T-helper 2 cell treated with Interferon-gamma antibody and Interleukin-4, amounts not matched to agents 5 μg/mL and 100 μg/mL, for 36 hours (primary cell): ENCODE results near the gene ZBTB7B.
"Not testable (repeated sequence)": the region's sequence is repeated elsewhere in the genome, so short reads cannot be mapped to it uniquely, and the experiment has no call there.

Experiments used
- DNase-seq: peaks from one replicate; pipeline ENCODE4 v3.0.0; 2021; ENCODE audit warnings: low spot score
- H3K27ac Mint-ChIP-seq: one replicate; pipeline ENCODE4 v1.8.0; 2021; ENCODE audit warnings: mild to moderate bottlenecking, mixed read lengths
- H3K27me3 Mint-ChIP-seq: one replicate; pipeline ENCODE4 v1.8.0; 2021; ENCODE audit warnings: low read depth, mixed read lengths
- H3K36me3 Mint-ChIP-seq: one replicate; pipeline ENCODE4 v1.8.0; 2021; ENCODE audit warnings: low read depth, mixed read lengths
- H3K4me1 Mint-ChIP-seq: one replicate; pipeline ENCODE4 v1.8.0; 2021; ENCODE audit warnings: low read depth, mixed read lengths
- H3K4me3 Mint-ChIP-seq: one replicate; pipeline ENCODE4 v1.8.0; 2022; ENCODE audit warnings: mild to moderate bottlenecking, moderate library complexity, mixed read lengths
- H3K9me3 Mint-ChIP-seq: one replicate; pipeline ENCODE4 v1.8.0; 2021; ENCODE audit warnings: mixed read lengths

The ZBTB7B gene

DNA sequence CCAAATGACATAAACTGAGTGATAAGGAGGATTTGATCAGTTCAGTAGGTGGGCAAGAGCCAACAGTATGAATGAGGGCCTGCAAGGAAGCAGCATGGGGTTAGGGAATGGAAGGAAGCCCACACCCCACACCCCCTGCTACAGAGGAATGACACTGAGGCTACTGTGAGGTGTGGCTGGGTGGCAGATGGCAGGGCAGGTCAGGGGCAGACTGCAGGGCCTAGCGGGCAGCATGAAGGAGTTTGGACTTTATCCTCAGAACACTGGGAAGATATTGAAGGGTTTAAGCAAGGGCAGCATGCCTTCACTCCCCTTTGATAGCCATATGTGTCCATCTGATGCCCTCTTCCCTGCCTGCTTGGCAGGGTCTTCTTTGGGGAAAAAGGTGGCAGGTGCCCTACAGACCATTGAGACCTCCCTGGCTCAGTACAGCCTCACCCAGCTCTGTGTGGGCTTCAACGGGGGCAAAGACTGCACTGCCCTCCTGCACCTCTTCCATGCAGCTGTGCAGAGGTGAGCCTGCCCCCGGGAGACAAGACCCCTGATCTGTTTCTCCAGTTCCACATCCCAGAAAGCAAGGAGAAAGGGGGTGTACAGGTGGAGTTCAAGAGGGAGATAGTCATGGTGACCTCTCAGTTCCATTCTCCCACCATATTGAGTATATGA, 13.3 kb upstream of the ZBTB7B start:
- H3K27me3 Mint-ChIP-seq: no peaks in the 10 kb centered on the region
- H3K9me3 Mint-ChIP-seq: no peaks in the 10 kb centered on the region
- DNase-seq: no peak
- H3K27ac Mint-ChIP-seq: no peak overlapping the region
- H3K4me1 Mint-ChIP-seq: peaks cover 3% of the 10 kb centered on the region
- peaks cover 19% of the 10 kb centered on the region for H3K36me3 Mint-ChIP-seq
- H3K4me3 Mint-ChIP-seq: no peak overlapping the region

DNA sequence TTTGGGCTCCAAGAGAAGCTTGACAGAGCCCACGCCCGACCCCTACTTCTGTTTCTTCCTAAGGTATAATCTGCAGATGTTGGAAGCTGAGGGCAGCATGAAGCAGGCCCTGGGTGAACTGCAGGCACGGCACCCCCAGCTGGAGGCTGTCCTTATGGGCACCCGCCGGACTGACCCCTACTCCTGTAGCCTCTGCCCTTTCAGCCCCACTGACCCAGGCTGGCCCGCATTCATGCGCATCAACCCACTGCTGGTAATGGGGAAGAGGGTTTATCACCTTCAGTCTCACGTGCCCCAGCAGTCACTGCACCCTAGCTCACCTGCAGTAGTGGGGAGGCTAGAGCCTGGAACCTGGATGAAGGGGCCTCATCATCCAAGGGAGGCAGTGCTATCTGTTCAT, 12.3 kb upstream of the ZBTB7B start:
- H3K4me3 Mint-ChIP-seq: no peak overlapping the region
- H3K27me3 Mint-ChIP-seq: no peaks in the 10 kb centered on the region
- H3K4me1 Mint-ChIP-seq: peaks cover 5% of the 10 kb centered on the region
- no peaks in the 10 kb centered on the region for H3K9me3 Mint-ChIP-seq
- H3K36me3 Mint-ChIP-seq: peaks cover 19% of the 10 kb centered on the region
- no peak for DNase-seq
- H3K27ac Mint-ChIP-seq: no peak overlapping the region

DNA sequence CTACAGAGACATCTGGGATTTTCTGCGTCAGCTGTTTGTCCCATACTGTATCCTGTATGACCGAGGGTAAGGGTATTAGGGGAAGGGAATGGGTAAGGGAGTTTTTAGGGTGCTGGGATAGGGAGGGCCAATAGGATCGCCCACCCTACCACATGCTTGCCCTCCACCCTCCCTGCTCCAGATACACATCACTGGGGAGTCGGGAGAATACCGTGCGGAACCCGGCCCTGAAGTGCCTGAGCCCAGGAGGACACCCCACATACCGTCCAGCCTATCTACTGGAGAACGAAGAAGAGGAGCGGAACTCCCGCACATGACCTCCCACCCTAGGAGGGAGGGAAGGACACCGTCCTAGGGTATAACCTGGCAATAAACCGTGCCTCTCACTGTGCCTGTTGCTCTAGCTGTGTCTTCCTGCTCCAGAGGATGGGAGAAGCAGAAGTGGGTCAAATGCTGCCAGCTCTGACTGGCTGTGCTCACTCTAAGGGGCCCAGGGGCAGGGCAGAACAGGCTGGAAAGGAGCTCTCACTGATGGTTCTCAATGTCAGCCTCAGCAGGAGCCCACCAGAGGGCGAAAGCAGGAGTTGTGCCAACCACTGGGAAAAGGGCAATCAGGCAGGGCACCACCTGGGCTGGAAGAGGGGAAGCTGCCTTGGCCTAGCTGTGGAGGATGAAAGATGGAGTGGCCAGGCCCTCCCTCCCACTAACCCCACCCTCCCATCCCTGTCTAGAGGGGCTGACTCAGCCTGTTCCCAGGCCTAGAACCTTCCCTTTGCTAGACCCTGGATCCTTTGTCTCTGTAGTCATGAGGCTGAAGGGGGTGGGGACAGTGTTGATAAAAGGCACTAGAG, 9.7 kb upstream of the ZBTB7B start:
- H3K4me3 Mint-ChIP-seq: no peak overlapping the region
- no peaks in the 10 kb centered on the region for H3K9me3 Mint-ChIP-seq
- H3K4me1 Mint-ChIP-seq: peaks cover 15% of the 10 kb centered on the region
- H3K27me3 Mint-ChIP-seq: no peaks in the 10 kb centered on the region
- DNase-seq: no peak
- no peak overlapping the region for H3K27ac Mint-ChIP-seq
- peaks cover 11% of the 10 kb centered on the region for H3K36me3 Mint-ChIP-seq

DNA sequence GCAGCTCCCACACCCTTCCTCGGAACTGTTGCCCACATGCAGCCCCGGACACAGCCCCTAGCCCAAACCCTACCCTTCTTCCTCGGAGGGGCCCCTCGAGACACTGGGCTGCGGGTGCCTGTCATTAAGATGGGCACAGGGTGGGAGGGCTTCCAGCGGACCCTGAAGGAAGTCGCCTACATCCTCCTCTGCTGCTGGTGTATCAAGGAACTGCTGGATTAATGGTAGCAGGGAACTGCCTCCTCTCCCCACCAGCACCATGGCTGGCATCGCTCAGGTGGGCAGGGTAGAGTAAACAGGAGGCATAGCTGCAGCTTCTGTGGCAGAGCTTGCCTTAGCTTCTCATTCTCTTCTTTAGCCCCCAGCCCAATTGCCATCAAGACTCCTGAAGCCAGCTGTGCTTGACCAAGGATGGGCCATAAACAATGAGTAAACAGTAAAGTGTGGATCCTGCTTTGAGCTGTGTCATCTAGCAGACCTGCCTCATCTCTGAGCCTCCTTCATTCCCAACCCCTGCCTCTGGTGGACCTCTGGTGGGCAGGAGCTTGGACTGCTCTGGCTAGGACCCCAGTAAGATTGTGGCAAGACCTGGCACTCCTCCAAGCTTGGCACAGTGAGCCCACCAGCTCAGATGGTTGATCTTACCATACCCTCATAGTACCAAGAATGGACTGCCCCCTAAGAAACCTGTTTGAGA, 8.9 kb upstream of the ZBTB7B start, which contains the start of gene LENEP:
Gene LENEP (plus strand): TSS at position 15 of the 697 bp plus-strand sequence. CDS start 22 bp downstream, at position 37.
- H3K9me3 Mint-ChIP-seq: no peaks in the 10 kb centered on the region
- peak within 1 kb of the TSS; percentile 36 for H3K27ac Mint-ChIP-seq
- no peaks in the 10 kb centered on the region for H3K27me3 Mint-ChIP-seq
- H3K36me3 Mint-ChIP-seq: peaks cover 6% of the 10 kb centered on the region
- no peak for DNase-seq
- peaks cover 19% of the 10 kb centered on the region for H3K4me1 Mint-ChIP-seq
- H3K4me3 Mint-ChIP-seq: no peak within 1 kb of the TSS

DNA sequence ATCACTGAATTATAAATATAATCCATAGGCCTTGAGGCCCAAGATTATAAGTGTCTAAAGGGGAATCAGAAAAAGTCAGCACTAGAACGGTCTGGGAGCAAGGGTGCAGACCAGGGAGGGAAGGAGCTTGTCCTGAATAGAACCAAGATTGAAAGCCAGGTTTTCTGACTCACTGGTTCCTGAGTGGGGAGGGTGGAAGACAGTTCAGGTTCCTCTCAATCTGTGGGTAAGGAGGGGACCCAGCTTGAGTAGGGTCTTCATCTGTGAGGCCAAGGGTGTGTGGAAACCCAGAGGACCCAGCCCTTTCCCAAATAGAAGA, 8.4 kb upstream of the ZBTB7B start:
- H3K4me1 Mint-ChIP-seq: peaks cover 22% of the 10 kb centered on the region
- peaks cover 2% of the 10 kb centered on the region for H3K36me3 Mint-ChIP-seq
- no peaks in the 10 kb centered on the region for H3K27me3 Mint-ChIP-seq
- H3K27ac Mint-ChIP-seq: peak overlapping the region; percentile 36
- H3K9me3 Mint-ChIP-seq: no peaks in the 10 kb centered on the region
- no peak overlapping the region for H3K4me3 Mint-ChIP-seq
- no peak for DNase-seq

DNA sequence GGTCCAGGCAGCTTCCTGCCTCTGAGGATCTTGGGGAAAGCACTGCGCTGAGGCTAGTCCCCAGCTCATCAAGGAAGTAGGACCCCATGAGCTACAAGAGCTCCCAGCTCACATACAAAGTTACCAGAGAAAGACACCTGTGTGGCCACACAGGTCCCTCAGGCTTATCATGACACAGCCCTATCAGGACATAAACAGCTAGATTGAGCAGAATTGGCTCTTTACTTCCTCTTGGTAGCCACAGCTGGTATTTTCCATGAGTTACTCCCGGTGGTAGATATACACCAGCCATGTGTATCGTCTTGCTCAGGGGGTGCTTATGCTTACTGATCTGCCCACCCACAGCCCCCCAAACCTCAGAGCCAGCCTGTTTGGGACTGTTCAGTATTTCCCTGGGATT, 8.0 kb upstream of the ZBTB7B start:
- H3K9me3 Mint-ChIP-seq: no peaks in the 10 kb centered on the region
- H3K27me3 Mint-ChIP-seq: no peaks in the 10 kb centered on the region
- peaks cover 2% of the 10 kb centered on the region for H3K36me3 Mint-ChIP-seq
- peaks cover 23% of the 10 kb centered on the region for H3K4me1 Mint-ChIP-seq
- no peak for DNase-seq
- no peak overlapping the region for H3K4me3 Mint-ChIP-seq
- H3K27ac Mint-ChIP-seq: peak overlapping the region; percentile 62

DNA sequence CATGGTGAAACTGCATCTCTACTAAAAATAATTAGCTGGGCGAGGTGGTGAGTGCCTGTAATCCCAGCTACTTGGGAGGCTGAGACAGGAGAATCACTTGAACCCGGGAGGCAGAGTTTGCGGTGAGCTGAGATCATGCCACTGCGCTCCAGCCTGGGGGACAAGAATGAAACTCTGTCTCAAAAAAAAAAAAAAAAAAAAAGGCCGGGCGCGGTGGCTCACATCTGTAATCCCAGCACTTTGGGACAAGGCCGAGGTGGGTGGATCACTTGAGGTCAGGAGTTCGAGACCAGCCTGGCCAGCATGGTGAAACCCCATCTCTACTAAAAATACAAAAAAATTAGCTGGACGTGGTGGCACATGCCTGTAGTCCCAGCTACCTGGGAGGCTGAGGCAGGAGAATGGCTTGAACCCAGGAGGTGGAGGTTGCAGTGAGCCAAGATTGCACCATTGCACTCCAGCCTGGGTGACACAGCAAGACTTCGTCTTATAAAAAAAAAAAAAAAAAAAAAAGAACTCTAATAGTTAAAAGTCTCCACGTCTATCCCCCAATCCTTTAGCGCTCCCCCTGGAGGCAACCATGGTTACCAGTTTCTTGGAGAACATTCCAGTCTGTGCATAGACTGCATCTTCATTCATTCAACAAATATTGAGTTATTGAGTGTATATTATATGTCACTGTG, 7.2 kb upstream of the ZBTB7B start:
- peaks cover 27% of the 10 kb centered on the region for H3K4me1 Mint-ChIP-seq

DNA sequence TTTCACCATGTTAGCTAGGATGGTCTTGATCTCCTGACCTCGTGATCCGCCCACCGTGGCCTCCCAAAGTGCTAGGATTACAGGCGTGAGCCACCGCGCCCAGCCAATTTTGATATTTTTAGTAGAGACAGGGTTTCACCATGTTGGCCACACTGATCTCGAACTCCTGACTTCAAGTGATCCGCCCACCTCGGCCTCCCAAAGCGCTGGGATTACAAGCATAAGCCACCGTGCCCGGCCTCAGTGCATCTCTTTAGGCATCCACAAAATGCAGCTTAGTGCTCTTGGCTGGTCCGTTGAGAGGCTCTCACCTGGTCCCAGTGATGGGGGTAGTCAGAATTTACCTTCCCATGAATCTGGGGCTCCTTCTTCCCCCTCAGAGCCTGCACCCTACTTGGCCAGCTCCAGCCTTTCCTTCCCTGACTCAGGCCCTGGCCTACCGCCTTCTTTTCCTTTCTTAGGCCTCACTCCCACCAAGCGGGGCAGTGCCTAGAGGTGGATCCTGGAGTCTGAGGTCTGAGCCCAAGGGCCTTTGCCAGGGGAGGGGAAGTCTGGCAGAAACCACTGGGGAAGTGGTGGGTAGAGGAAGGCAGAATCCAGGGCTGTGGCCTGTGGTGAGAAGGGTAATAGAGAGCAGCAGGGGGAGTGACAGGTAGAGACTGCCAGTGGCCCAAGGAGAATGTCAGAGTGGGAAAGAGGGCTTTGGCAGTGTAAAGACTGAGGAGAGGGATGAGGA, 5.5 kb upstream of the ZBTB7B start:
- no peak for DNase-seq
- H3K9me3 Mint-ChIP-seq: no peaks in the 10 kb centered on the region
- H3K27me3 Mint-ChIP-seq: no peaks in the 10 kb centered on the region
- H3K36me3 Mint-ChIP-seq: no peaks in the 10 kb centered on the region
- peak overlapping the region; percentile 37 for H3K4me3 Mint-ChIP-seq
- H3K27ac Mint-ChIP-seq: peak overlapping the region; percentile 43
- H3K4me1 Mint-ChIP-seq: peaks cover 27% of the 10 kb centered on the region

More for the DNA sequence above, 7.2 kb upstream of the ZBTB7B start:
- H3K4me3 Mint-ChIP-seq, H3K27me3 Mint-ChIP-seq, H3K36me3 Mint-ChIP-seq, DNase-seq, H3K9me3 Mint-ChIP-seq: not testable (repeated sequence)
- H3K27ac Mint-ChIP-seq: peak overlapping the region; percentile 62

DNA sequence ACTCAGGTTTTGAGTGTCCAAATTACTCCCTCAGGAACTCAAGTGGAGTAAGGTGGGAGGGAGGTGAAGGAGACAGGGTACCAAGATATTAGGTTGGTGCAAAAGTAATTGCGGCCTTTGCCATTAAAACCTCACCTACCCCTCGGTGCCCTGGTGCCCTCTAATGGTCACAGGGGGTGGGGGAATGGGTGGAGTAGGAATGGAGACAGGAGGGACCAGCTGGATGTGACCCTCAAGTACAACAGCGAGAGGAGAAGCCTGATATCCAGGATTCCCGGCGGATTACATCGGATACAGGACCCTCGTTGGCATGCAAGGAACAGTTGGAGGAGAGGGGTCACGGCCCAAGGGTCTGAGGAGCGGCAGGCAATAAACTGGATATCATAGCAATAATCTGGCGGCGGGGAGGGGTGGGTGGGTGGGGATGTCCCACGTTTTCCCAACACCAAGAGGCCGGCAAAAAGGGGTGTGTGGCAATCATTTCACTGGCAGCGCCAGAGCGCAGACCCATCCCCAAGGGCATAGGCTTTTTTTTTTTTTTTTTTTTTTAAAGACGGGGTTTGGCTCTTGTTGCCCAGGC, 4.3 kb upstream of the ZBTB7B start:
- no peak for DNase-seq
- peaks cover 27% of the 10 kb centered on the region for H3K4me1 Mint-ChIP-seq
- H3K9me3 Mint-ChIP-seq: no peaks in the 10 kb centered on the region
- H3K27ac Mint-ChIP-seq: peak overlapping the region; percentile 63
- peaks cover 1% of the 10 kb centered on the region for H3K36me3 Mint-ChIP-seq
- no peaks in the 10 kb centered on the region for H3K27me3 Mint-ChIP-seq
- H3K4me3 Mint-ChIP-seq: peak overlapping the region; percentile 77

DNA sequence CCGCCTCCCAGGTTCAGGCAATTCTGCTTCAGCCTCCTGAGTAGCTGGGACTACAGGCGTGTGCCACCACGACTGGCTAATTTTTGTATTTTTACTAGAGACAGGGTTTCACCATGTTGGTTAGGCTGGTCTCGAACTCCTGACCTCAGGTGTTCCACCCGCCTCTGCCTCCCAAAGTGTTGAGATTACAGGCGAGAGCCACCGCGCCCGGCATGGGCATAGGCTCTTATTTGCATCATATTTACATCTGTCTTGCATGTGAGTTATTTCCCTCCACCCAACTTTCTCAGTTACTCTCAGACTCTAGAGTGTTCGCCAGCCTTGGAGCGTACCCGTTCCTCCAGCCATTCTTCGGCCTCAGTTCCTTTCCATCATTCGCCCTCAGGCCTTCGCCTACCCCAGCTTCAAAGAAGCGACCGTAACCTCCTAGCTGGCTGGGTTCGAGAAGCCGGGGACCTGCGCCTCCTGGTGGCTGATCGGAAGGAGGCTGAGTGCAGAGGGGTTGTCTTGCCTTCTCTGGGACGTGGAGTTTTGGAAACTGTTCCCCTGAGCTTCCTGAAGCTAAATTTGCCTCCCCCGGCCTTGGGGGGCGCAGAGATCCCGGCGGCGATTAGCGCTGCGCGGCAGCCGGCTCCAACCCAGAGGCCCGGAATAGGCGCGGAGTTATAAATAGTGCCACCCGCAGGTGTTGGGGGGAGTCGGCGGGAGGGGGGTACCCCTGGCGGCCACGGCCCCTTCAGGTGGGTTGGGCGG, 3.6 kb upstream of the ZBTB7B start:
- peaks cover 29% of the 10 kb centered on the region for H3K4me1 Mint-ChIP-seq
- H3K36me3 Mint-ChIP-seq: peaks cover 2% of the 10 kb centered on the region
- H3K4me3 Mint-ChIP-seq: peak overlapping the region; percentile 77
- no peaks in the 10 kb centered on the region for H3K9me3 Mint-ChIP-seq
- H3K27ac Mint-ChIP-seq: peak overlapping the region; percentile 85
- DNase-seq: peak; percentile 72
- no peaks in the 10 kb centered on the region for H3K27me3 Mint-ChIP-seq

DNA sequence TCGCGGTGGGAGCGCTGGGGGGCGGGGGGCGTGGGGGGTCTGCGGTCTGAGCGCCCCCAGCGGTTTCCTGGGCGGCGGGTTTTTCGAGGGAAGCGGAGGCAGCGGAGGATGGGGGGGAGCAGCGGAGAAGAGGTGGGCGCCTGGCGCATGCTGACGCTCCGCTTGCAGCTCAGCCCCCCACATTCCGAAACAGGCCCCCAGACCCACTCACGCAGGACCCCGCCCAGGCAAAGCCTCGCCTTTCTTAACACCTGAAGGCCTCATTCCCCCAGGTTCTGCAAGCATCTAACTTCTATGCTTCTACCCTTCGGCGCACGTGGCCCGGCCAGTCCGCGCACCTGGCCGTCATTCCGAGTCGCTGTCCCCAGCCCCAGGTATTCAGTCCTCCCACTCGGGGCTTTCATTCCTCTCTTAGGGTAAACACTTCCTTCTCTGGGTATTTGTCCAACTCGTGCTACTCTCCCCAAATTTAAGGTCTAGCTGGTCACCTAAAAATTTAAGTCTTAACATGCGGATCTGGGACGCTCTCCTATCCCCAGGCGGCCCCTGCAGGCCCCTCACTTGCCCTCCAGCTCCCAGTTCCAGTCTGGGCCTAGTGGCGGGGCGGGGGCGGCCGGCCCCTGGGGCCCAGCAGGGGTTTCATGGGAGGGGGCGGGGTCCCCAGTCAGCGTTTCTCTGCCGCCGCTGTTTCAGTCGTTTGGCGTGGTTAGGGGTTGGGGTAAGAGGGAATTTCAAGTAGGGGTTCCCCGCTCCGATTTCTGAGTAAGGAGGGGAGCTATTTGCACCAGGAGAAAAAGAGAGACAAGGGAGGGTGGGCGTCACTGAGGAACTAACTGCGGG, 2.8 kb upstream of the ZBTB7B start:
- Mint-ChIP-seq H3K27ac (peak overlapping the region; percentile 93), H3K4me1 (peaks cover 34% of the 10 kb centered on the region), H3K27me3 (no peaks in the 10 kb centered on the region), H3K36me3 (peaks cover 7% of the 10 kb centered on the region), H3K9me3 (no peaks in the 10 kb centered on the region), H3K4me3 (peak overlapping the region; percentile 99)
- DNase-seq: peak; percentile 83

DNA sequence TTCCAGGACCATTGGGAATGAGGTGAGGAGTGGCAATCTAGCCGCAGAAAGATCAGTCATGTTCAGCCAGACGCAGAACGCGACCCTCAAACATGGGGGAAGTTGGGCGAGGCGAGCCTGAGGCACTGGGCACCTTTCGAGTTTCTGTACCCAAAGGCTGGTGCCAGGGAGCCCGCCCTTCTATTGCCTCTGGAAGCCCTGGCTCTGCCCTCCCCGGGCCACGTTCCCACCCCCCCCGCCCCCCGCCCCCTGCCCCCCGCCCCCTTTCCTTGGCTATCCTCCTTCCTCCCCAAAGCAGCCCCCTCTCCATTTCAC, 2.2 kb upstream of the ZBTB7B start:
- peaks cover 35% of the 10 kb centered on the region for H3K4me1 Mint-ChIP-seq
- no peaks in the 10 kb centered on the region for H3K27me3 Mint-ChIP-seq
- no peak for DNase-seq
- H3K9me3 Mint-ChIP-seq: no peaks in the 10 kb centered on the region
- peak overlapping the region; percentile 99 for H3K4me3 Mint-ChIP-seq
- peaks cover 7% of the 10 kb centered on the region for H3K36me3 Mint-ChIP-seq
- H3K27ac Mint-ChIP-seq: peak overlapping the region; percentile 93
